Sigmoid colon (tissue), 4 donors: ENCODE measurements around the gene MTCL1.

Experiments used
- CTCF ChIP-seq, 4 experiments: fragments of 450-650 bp in 3 of 4; fragments of 200-600 bp in 1 of 4; IDR thresholded peaks; one replicate each; pipeline ENCODE4 v1.5.1; 2016 to 2019; ENCODE audit warnings: antibody characterized with exemption in 4 of 4, mild to moderate bottlenecking in 3 of 4, moderate library complexity in 2 of 4
- EP300 ChIP-seq, 4 donors: sonication (generic); formaldehyde crosslinking; IDR thresholded peaks; one replicate each; pipeline ENCODE4 v1.6.1; 2017; ENCODE audit warnings: antibody characterized with exemption in 4 of 4
- POLR2AphosphoS5 ChIP-seq, 4 donors: sonication (generic); formaldehyde crosslinking; IDR thresholded peaks; one replicate each; pipeline ENCODE4 v1.6.1; 2017; ENCODE audit warnings: antibody characterized with exemption in 4 of 4

- TF ChIP-seq EP300 (IDR thresholded peaks at IDR 0.05) (no peak), CTCF (IDR thresholded peaks at IDR 0.05) (no peak), POLR2AphosphoS5 (IDR thresholded peaks at IDR 0.05) (no peak)
These were observed 42.1 kb downstream of the MTCL1 start for GRCh38 chr18:8747440-8747937.
